T-helper 1 cell treated with Interleukin-12 subunit alpha and Interleukin-12 subunit beta and Interleukin-4 antibody, amounts not matched to agents 30 μg/mL and 1 μg/mL, for 36 hours (primary cell): ENCODE data around the gene AUH.

Experiments
- H3K27ac Mint-ChIP-seq: one replicate; pipeline ENCODE4 v1.8.0; 2021; ENCODE audit warnings: mild to moderate bottlenecking, mixed read lengths
- H3K27me3 Mint-ChIP-seq: one replicate; pipeline ENCODE4 v1.8.0; 2021; ENCODE audit warnings: low read depth, mixed read lengths
- H3K36me3 Mint-ChIP-seq: one replicate; pipeline ENCODE4 v1.8.0; 2021; ENCODE audit warnings: low read depth, mixed read lengths
- H3K4me1 Mint-ChIP-seq: one replicate; pipeline ENCODE4 v1.8.0; 2021; ENCODE audit warnings: low read depth, mixed read lengths
- H3K4me3 Mint-ChIP-seq: one replicate; pipeline ENCODE4 v1.8.0; 2021; ENCODE audit warnings: mild to moderate bottlenecking, moderate library complexity, mixed read lengths
- H3K9me3 Mint-ChIP-seq: one replicate; pipeline ENCODE4 v1.8.0; 2021; ENCODE audit warnings: mixed read lengths

Gene AUH

GRCh38 chr9:91219557-91219956 is 142.2 kb downstream of the AUH start:
- H3K4me3 Mint-ChIP-seq, result no peak overlapping the region

GRCh38 chr9:91217388-91217787 is 144.3 kb downstream of the AUH start:
- peaks cover 43% of the 10 kb centered on the region for H3K36me3 Mint-ChIP-seq
- no peaks in the 10 kb centered on the region for H3K9me3 Mint-ChIP-seq
- H3K4me1 Mint-ChIP-seq, result peaks cover 4% of the 10 kb centered on the region
- no peaks in the 10 kb centered on the region for H3K27me3 Mint-ChIP-seq
- no peak overlapping the region for H3K4me3 Mint-ChIP-seq
- no peak overlapping the region for H3K27ac Mint-ChIP-seq

More at GRCh38 chr9:91219557-91219956, 142.2 kb downstream of the AUH start:
- peaks cover 51% of the 10 kb centered on the region for H3K36me3 Mint-ChIP-seq
- H3K9me3 Mint-ChIP-seq, result peaks cover 6% of the 10 kb centered on the region
- no peaks in the 10 kb centered on the region for H3K27me3 Mint-ChIP-seq
- H3K4me1 Mint-ChIP-seq, result peaks cover 6% of the 10 kb centered on the region
- no peak overlapping the region for H3K27ac Mint-ChIP-seq

- Mint-ChIP-seq H3K4me1 (peaks cover 16% of the 10 kb centered on the region), H3K9me3 (no peaks in the 10 kb centered on the region), H3K27ac (no peak overlapping the region), H3K27me3 (no peaks in the 10 kb centered on the region), H3K4me3 (no peak overlapping the region), H3K36me3 (peaks cover 30% of the 10 kb centered on the region)
Observed at GRCh38 chr9:91214867-91215266, 146.9 kb downstream of the AUH start.

- peaks cover 16% of the 10 kb centered on the region for H3K4me1 Mint-ChIP-seq
- no peaks in the 10 kb centered on the region for H3K9me3 Mint-ChIP-seq
- H3K4me3 Mint-ChIP-seq, result no peak overlapping the region
- peaks cover 30% of the 10 kb centered on the region for H3K36me3 Mint-ChIP-seq
- no peaks in the 10 kb centered on the region for H3K27me3 Mint-ChIP-seq
- H3K27ac Mint-ChIP-seq, result no peak overlapping the region
Observed at GRCh38 chr9:91214086-91214485, 147.6 kb downstream of the AUH start.

GRCh38 chr9:91212596-91213243 is 149.0 kb downstream of the AUH start:
- Mint-ChIP-seq H3K27ac (peak overlapping the region; percentile 27), H3K27me3 (no peaks in the 10 kb centered on the region)

GRCh38 chr9:91211919-91212318 is 149.8 kb downstream of the AUH start:
- H3K4me3 Mint-ChIP-seq, result peak overlapping the region; percentile 56
- no peaks in the 10 kb centered on the region for H3K27me3 Mint-ChIP-seq
- H3K36me3 Mint-ChIP-seq, result peaks cover 15% of the 10 kb centered on the region
- H3K4me1 Mint-ChIP-seq, result peaks cover 36% of the 10 kb centered on the region
- H3K9me3 Mint-ChIP-seq, result no peaks in the 10 kb centered on the region
- peak overlapping the region; percentile 68 for H3K27ac Mint-ChIP-seq

More at GRCh38 chr9:91212596-91213243, 149.0 kb downstream of the AUH start:
- Mint-ChIP-seq H3K4me1 (peaks cover 29% of the 10 kb centered on the region), H3K4me3 (no peak overlapping the region), H3K9me3 (no peaks in the 10 kb centered on the region), H3K36me3 (peaks cover 19% of the 10 kb centered on the region)

GRCh38 chr9:91211414-91211813 is 150.3 kb downstream of the AUH start:
- Mint-ChIP-seq H3K9me3 (no peaks in the 10 kb centered on the region), H3K4me3 (no peak overlapping the region), H3K27ac (peak overlapping the region; percentile 68), H3K27me3 (no peaks in the 10 kb centered on the region), H3K4me1 (peaks cover 38% of the 10 kb centered on the region), H3K36me3 (peaks cover 15% of the 10 kb centered on the region)

- peaks cover 19% of the 10 kb centered on the region for H3K36me3 Mint-ChIP-seq
- H3K4me1 Mint-ChIP-seq, result peaks cover 39% of the 10 kb centered on the region
- H3K4me3 Mint-ChIP-seq, result no peak overlapping the region
- no peaks in the 10 kb centered on the region for H3K27me3 Mint-ChIP-seq
- peaks cover 8% of the 10 kb centered on the region for H3K9me3 Mint-ChIP-seq
- no peak overlapping the region for H3K27ac Mint-ChIP-seq
Observed at GRCh38 chr9:91210318-91210717, 151.4 kb downstream of the AUH start.

- H3K36me3 Mint-ChIP-seq, result peaks cover 26% of the 10 kb centered on the region
- H3K27ac Mint-ChIP-seq, result peak overlapping the region; percentile 12
- H3K4me3 Mint-ChIP-seq, result no peak overlapping the region
- H3K4me1 Mint-ChIP-seq, result peaks cover 39% of the 10 kb centered on the region
- H3K27me3 Mint-ChIP-seq, result no peaks in the 10 kb centered on the region
- H3K9me3 Mint-ChIP-seq, result peaks cover 16% of the 10 kb centered on the region
Observed at GRCh38 chr9:91208837-91209236, 152.9 kb downstream of the AUH start.

- Mint-ChIP-seq H3K36me3 (peaks cover 25% of the 10 kb centered on the region), H3K9me3 (peaks cover 17% of the 10 kb centered on the region), H3K27me3 (no peaks in the 10 kb centered on the region), H3K4me3 (peak overlapping the region; percentile 64), H3K4me1 (peaks cover 39% of the 10 kb centered on the region), H3K27ac (peak overlapping the region; percentile 87)
Observed at GRCh38 chr9:91208419-91208745, 153.3 kb downstream of the AUH start.

GRCh38 chr9:91207729-91208418 is 153.8 kb downstream of the AUH start:
- Mint-ChIP-seq H3K9me3 (peaks cover 22% of the 10 kb centered on the region), H3K27me3 (no peaks in the 10 kb centered on the region), H3K27ac (peak overlapping the region; percentile 87), H3K4me1 (peaks cover 39% of the 10 kb centered on the region), H3K4me3 (peak overlapping the region; percentile 64), H3K36me3 (peaks cover 25% of the 10 kb centered on the region)

GRCh38 chr9:91207397-91207728 is 154.4 kb downstream of the AUH start:
- H3K9me3 Mint-ChIP-seq, result peaks cover 24% of the 10 kb centered on the region
- H3K27ac Mint-ChIP-seq, result peak overlapping the region; percentile 87
- H3K4me1 Mint-ChIP-seq, result peaks cover 36% of the 10 kb centered on the region
- H3K36me3 Mint-ChIP-seq, result peaks cover 23% of the 10 kb centered on the region
- H3K4me3 Mint-ChIP-seq, result peak overlapping the region; percentile 64
- no peaks in the 10 kb centered on the region for H3K27me3 Mint-ChIP-seq

GRCh38 chr9:91206806-91207205 is 154.9 kb downstream of the AUH start:
- Mint-ChIP-seq H3K27me3 (no peaks in the 10 kb centered on the region), H3K36me3 (peaks cover 25% of the 10 kb centered on the region), H3K9me3 (peaks cover 29% of the 10 kb centered on the region), H3K4me1 (peaks cover 31% of the 10 kb centered on the region), H3K27ac (no peak overlapping the region), H3K4me3 (no peak overlapping the region)

GRCh38 chr9:91202736-91203283 is 158.9 kb downstream of the AUH start:
- Mint-ChIP-seq H3K9me3 (peaks cover 53% of the 10 kb centered on the region), H3K36me3 (peaks cover 43% of the 10 kb centered on the region), H3K4me3 (no peak overlapping the region), H3K4me1 (peaks cover 24% of the 10 kb centered on the region), H3K27me3 (no peaks in the 10 kb centered on the region), H3K27ac (no peak overlapping the region)

- no peak overlapping the region for H3K4me3 Mint-ChIP-seq
- no peak overlapping the region for H3K27ac Mint-ChIP-seq
- H3K4me1 Mint-ChIP-seq, result peaks cover 16% of the 10 kb centered on the region
- peaks cover 50% of the 10 kb centered on the region for H3K9me3 Mint-ChIP-seq
- H3K27me3 Mint-ChIP-seq, result no peaks in the 10 kb centered on the region
- peaks cover 47% of the 10 kb centered on the region for H3K36me3 Mint-ChIP-seq
Observed at GRCh38 chr9:91200692-91201336, 160.9 kb downstream of the AUH start.
